Mesodermal cell (in vitro differentiated cells): Measurements from ENCODE around the gene FPGT.
"Not testable (repeated sequence)": the region's sequence is repeated elsewhere in the genome, so short reads cannot be mapped to it uniquely, and the experiment has no call there.

Source experiments
- H3K27ac ChIP-seq: 2 replicates; pipeline ENCODE4 v1.7.0; 2013; ENCODE audit warnings: mild to moderate bottlenecking, low read depth, low read length, moderate library complexity; ENCODE audit not compliant: severe bottlenecking
- H3K36me3 ChIP-seq: 2 replicates; pipeline ENCODE4 v1.7.1; 2013; ENCODE audit warnings: mild to moderate bottlenecking, low read length, moderate library complexity; ENCODE audit not compliant: control insufficient read depth, insufficient read depth
- H3K4me1 ChIP-seq: one replicate; pipeline ENCODE4 v1.7.1; 2013; ENCODE audit warnings: mild to moderate bottlenecking, low read length; ENCODE audit not compliant: insufficient read depth, control insufficient read depth, poor library complexity, severe bottlenecking
- H3K4me3 ChIP-seq: 2 replicates; pipeline ENCODE4 v1.7.0; 2013; ENCODE audit warnings: low read length, control low read depth, mild to moderate bottlenecking; ENCODE audit not compliant: insufficient read depth, poor library complexity, severe bottlenecking; ENCODE audit errors: extremely low read depth
- H3K9me3 ChIP-seq: 2 replicates; pipeline ENCODE4 v1.7.1; 2013; ENCODE audit warnings: mild to moderate bottlenecking, low read length, moderate library complexity; ENCODE audit not compliant: control insufficient read depth
- whole genome bisulfite sequencing, 2 experiments: methylation state at CpG; one replicate each; pipeline ENCODE4 v1.1.5; 2013; ENCODE audit warnings: missing lambda C conversion rate in 2 of 2; ENCODE audit not compliant: insufficient coverage in 2 of 2; 5-methylcytosine and 5-hydroxymethylcytosine counted together

Gene FPGT

GRCh38 chr1:74215229-74215628 lies 17.2 kb downstream of the FPGT start:
- H3K9me3 ChIP-seq = no peaks in the 10 kb centered on the region
- WGBS, 2 experiments = no CpG with 5 or more reads among the region's 1 CpG
- no peaks in the 10 kb centered on the region for H3K4me1 ChIP-seq
- no peak overlapping the region for H3K4me3 ChIP-seq
- H3K36me3 ChIP-seq = no peaks in the 10 kb centered on the region
- H3K27ac ChIP-seq = no peak overlapping the region

- Histone ChIP-seq H3K4me3 (no peak overlapping the region), H3K4me1 (no peaks in the 10 kb centered on the region), H3K9me3 (no peaks in the 10 kb centered on the region), H3K36me3 (no peaks in the 10 kb centered on the region), H3K27ac (no peak overlapping the region)
- 91 to 94% methylated on average over 5 of the region's 5 CpGs for WGBS, 2 experiments
Measured at GRCh38 chr1:74222701-74223100, 24.7 kb downstream of the FPGT start.

GRCh38 chr1:74223453-74223852 lies 25.4 kb downstream of the FPGT start:
- H3K4me1 ChIP-seq = no peaks in the 10 kb centered on the region
- H3K4me3 ChIP-seq = no peak overlapping the region
- 79 to 94% methylated on average over 3 of the region's 3 CpGs for WGBS, 2 experiments
- H3K27ac ChIP-seq = no peak overlapping the region
- no peaks in the 10 kb centered on the region for H3K36me3 ChIP-seq
- H3K9me3 ChIP-seq = no peaks in the 10 kb centered on the region

GRCh38 chr1:74235153-74235552 lies 37.1 kb downstream of the FPGT start, which contains the start of gene TNNI3K:
TNNI3K (plus strand) TSS chr1:74235387; CDS start chr1:74235452, 65 bp downstream.
- no peaks in the 10 kb centered on the region for H3K4me1 ChIP-seq
- H3K4me3 ChIP-seq = no peak within 1 kb of the TSS
- no peaks in the 10 kb centered on the region for H3K9me3 ChIP-seq
- WGBS, 2 experiments = 80 to 86% methylated on average over 2 of the region's 2 CpGs
- H3K36me3 ChIP-seq = no peaks in the 10 kb centered on the region
- no peak within 1 kb of the TSS for H3K27ac ChIP-seq

- 100% methylated on average over 2 to 3 of the region's 3 CpGs for WGBS, 2 experiments
- Histone ChIP-seq H3K4me3 (no peak overlapping the region), H3K27ac (no peak overlapping the region), H3K4me1 (no peaks in the 10 kb centered on the region), H3K9me3 (no peaks in the 10 kb centered on the region), H3K36me3 (no peaks in the 10 kb centered on the region)
Measured at GRCh38 chr1:74236440-74236839, 38.4 kb downstream of the FPGT start.

GRCh38 chr1:74237035-74237434 lies 39.0 kb downstream of the FPGT start:
- H3K9me3 ChIP-seq = no peaks in the 10 kb centered on the region
- H3K4me1 ChIP-seq = no peaks in the 10 kb centered on the region
- H3K36me3 ChIP-seq = no peaks in the 10 kb centered on the region
- H3K4me3 ChIP-seq = no peak overlapping the region
- 100% methylated on average over 1 of the region's 1 CpG; no CpG with 5 or more reads in 1 of the 2 experiments for WGBS, 2 experiments
- no peak overlapping the region for H3K27ac ChIP-seq

GRCh38 chr1:74237787-74238186 lies 39.7 kb downstream of the FPGT start:
- no peaks in the 10 kb centered on the region for H3K9me3 ChIP-seq
- H3K4me1 ChIP-seq = no peaks in the 10 kb centered on the region
- H3K36me3 ChIP-seq = no peaks in the 10 kb centered on the region
- WGBS, 2 experiments = no CpG with 5 or more reads among the region's 4 CpGs
- no peak overlapping the region for H3K4me3 ChIP-seq
- no peak overlapping the region for H3K27ac ChIP-seq

GRCh38 chr1:74245168-74245772 lies 47.2 kb downstream of the FPGT start:
- 8 to 20% methylated on average over 1 to 2 of the region's 2 CpGs for WGBS, 2 experiments
- H3K4me3 ChIP-seq = no peak overlapping the region
- no peaks in the 10 kb centered on the region for H3K36me3 ChIP-seq
- no peak overlapping the region for H3K27ac ChIP-seq
- no peaks in the 10 kb centered on the region for H3K4me1 ChIP-seq
- peaks cover 2% of the 10 kb centered on the region for H3K9me3 ChIP-seq

- Histone ChIP-seq H3K36me3 (no peaks in the 10 kb centered on the region), H3K4me3 (no peak overlapping the region), H3K4me1 (no peaks in the 10 kb centered on the region), H3K27ac (no peak overlapping the region), H3K9me3 (peaks cover 2% of the 10 kb centered on the region)
- 80 to 100% methylated on average over 1 of the region's 2 CpGs for WGBS, 2 experiments
Measured at GRCh38 chr1:74246315-74246714, 48.3 kb downstream of the FPGT start.

GRCh38 chr1:74247881-74248528 lies 50.0 kb downstream of the FPGT start:
- Histone ChIP-seq H3K9me3 (peaks cover 2% of the 10 kb centered on the region), H3K27ac (no peak overlapping the region), H3K36me3 (no peaks in the 10 kb centered on the region), H3K4me1 (no peaks in the 10 kb centered on the region), H3K4me3 (no peak overlapping the region)
- 92 to 94% methylated on average over 10 to 16 of the region's 22 CpGs for WGBS, 2 experiments

- H3K36me3 ChIP-seq, H3K4me3 ChIP-seq, H3K4me1 ChIP-seq, H3K9me3 ChIP-seq, H3K27ac ChIP-seq: not testable (repeated sequence)
- 86 to 88% methylated on average over 14 to 31 of the region's 32 CpGs for WGBS, 2 experiments
Measured at GRCh38 chr1:74253243-74253824, 55.3 kb downstream of the FPGT start.
